Right forelimb (tissue), 1 donor: Measurements from ENCODE around the gene TNN.

Experiments
- DNase-seq: peaks from one replicate; pipeline ENCODE4 v3.0.0-alpha.2; 2018

The TNN gene

DNA sequence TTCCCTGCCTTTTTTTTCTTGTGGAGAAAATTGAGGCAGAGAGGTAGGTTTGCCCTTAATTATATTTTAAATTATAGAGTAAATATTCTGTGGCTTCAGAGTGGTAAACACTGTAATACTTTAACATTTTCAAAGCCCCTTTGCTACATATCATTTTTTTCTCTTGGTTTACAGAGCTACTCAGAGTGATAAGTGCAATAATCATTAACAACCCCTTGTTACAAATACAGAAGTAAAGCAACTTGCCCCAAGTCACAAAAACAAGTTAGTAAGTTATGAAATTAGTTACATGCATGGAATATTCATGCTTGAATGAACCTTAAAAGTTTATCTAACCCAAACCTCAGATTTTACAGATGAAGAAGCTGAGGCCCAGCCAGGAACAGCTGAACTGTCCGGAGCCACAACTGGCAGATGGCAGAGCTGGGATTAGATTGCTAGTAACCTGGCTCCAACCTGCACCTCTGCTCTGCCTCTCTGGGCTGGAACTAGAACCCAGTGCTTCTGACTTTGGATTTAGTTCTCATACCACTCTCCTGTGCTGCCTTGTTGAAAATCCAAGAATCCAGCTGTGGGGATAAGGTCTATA, 48.7 kb downstream of the TNN start:
- DNase-seq, result no peak

DNA sequence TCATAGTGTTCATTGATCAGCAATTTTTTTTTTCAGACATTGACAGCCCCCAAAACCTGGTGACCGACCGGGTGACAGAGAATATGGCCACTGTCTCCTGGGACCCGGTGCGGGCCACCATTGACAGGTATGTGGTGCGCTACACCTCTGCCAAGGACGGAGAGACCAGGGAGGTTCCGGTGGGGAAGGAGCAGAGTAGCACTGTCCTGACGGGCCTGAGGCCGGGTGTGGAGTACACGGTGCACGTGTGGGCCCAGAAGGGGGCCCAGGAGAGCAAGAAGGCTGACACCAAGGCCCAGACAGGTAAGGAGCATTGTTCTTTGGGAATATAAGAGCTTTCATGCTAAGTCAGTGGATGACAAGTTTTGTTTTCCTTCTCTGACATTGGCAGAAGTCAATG, 49.3 kb downstream of the TNN start:
- no peak for DNase-seq

DNA sequence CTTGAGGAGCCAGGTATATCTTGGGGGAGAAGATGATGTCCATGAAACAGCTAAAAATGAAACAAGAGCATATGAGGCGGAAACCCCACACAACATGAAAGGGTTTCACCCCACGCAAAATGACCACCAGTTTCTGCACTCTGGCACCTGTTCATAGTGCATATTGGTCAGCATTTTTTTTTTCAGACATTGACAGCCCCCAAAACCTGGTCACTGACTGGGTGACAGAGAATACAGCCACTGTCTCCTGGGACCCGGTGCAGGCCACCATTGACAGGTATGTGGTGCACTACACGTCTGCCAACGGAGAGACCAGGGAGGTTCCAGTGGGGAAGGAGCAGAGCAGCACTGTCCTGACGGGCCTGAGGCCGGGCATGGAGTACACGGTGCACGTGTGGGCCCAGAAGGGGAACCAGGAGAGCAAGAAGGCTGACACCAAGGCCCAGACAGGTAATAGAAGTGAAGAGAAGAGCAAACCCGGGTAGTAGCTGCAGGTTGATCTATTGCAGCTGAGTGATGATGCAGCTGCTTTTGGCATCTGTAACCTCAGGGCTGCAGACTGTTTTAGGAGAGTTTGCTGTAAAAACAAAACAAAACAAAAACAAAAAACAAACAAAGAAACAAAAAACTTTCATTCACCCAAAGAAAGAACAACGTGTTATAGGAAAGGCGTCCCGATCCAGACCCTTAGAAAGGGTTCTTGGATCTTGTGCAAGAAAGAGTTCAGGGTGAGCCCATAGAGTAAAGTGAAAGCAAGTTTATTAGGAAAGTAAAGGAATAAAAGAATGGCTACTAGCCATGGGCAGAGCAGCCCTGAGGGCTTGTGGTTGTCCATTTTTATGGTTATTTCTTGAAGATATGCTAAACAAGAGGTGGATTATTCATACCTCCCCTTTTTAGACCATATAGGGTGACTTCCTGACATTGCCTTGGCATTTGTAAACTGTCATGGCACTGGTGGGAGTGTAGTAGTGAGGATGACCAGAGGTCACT, 51.0 kb downstream of the TNN start:
- no peak for DNase-seq

DNA sequence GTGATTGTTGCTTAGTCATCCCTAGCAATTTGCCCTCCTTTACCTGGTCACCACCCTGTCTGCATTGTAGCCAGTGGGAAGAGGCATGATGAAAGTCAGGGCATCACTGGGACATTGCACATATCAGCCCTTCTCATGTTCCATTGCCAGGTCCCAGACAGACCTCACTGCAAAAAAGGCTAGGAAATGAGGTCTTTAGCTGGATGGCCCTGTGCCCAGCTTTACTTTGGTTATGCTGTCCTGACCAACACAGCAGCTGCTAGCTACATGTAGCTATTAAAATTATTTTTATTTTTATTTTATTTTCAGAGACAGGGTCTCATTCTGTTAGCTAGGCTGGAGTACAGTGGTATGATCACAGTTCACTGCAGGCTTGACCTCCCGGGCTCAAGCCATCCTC, 52.9 kb downstream of the TNN start:
- DNase-seq, result no peak

DNA sequence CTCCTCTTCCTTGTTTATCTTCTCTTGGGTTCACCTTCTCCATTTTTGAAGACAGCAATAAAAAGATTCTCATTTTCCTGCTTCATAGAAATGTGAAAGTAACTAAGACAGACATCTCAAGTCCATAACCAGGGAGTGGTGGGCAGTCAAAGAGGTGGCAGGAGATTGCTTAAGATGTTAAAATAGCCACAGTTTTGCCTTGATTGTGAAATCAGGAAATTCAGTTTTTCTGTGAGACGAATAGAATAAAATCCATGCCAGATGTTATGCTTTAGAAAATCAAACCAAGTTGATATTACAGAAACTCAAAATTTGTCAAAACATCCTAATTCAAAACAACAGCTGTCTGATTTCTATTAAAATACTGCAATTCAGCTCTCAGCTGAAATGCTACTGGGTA, 57.2 kb downstream of the TNN start:
- DNase-seq, result no peak

DNA sequence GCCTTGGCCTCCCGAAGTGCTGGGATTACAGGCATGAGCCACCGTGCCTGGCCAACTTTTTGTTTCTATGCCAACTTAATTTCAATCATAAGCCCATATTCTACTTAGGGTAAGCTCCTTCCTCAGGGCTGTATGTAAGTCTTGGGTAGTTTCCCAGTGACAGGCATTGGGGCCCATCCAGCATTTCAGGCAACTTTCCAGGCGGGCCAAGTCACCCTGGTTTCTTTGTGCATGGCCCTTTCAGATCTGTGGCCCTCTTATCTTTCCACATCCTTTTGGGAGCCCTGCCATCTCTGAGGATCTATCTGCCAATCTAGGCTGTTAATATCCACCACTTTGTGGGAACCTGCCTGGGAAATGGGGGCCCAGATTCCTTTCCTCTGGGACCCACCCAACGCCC, 58.7 kb downstream of the TNN start:
- peak; percentile 7 for DNase-seq

DNA sequence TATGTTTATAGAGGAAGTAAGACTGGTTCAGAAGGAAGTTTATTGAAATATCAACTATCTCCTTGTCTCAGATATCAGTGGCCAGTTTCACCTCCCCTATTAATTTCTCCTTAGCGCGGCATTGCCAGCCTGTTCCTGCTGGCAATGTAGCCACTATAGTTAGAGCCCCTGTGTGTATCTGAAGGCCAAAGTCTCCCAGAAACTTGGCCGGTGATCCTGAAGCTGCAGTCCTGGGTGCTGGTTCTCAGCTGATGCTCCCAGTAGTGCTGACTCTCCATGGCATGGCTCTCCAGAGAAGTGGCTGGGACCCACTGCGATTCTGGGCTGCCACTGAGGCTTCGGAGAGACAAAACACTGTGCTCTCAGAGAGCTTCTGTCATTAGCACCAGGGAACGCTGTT, 59.9 kb downstream of the TNN start:
- DNase-seq, result peak; percentile 18

DNA sequence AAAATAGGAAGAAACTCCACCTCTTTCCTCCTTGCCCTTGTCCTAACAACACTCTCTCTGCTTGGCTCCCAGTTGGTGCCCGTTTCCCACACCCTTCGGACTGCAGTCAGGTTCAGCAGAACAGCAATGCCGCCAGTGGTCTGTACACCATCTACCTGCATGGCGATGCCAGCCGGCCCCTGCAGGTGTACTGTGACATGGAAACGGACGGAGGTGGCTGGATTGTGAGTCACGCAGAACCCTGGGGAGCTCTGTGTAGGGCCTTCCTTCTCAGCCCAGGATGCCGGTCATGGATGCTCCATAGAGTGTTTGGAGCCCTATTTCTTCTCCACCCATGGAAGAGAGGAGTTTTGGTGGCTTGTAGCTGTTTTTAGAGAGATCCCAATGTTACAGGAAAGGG, 60.9 kb downstream of the TNN start:
- DNase-seq, result peak; percentile 12

DNA sequence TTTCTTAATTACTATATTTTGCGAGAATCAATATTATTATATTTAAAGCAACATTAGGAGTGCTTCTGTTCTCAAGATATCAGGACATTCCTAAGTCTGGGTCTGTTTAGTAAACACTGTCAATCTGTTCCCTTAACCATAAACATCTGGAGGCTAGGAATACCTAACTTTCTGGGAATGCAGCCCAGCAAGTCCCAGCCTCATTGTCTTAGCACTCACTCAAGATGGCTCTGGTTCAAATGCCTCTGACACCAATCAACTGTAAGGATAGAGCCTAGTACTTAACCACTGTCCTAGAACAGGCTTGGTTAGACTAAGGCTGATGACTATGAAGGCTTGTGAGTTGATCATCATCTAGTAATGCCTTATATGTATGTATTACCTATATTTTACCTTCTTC, 61.5 kb downstream of the TNN start:
- DNase-seq, result peak; percentile 48

DNA sequence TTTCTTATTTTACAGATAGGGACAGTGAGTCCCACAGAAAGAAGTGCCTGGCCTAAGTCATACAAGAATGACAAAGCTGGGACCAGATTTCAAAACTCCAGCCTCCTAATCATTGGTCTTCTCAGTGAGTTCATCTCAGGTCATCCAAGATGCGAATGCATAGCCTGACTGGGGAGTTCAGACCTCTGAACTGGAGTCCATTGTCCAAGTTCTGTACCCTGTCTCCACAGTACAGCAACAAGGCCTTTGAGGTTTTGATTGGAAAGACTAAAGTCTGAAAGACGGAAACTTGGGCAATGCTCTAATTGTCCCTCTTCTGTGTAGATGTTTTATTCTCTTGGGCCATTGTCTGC, 62.0 kb downstream of the TNN start:
- DNase-seq, result peak; percentile 11

DNA sequence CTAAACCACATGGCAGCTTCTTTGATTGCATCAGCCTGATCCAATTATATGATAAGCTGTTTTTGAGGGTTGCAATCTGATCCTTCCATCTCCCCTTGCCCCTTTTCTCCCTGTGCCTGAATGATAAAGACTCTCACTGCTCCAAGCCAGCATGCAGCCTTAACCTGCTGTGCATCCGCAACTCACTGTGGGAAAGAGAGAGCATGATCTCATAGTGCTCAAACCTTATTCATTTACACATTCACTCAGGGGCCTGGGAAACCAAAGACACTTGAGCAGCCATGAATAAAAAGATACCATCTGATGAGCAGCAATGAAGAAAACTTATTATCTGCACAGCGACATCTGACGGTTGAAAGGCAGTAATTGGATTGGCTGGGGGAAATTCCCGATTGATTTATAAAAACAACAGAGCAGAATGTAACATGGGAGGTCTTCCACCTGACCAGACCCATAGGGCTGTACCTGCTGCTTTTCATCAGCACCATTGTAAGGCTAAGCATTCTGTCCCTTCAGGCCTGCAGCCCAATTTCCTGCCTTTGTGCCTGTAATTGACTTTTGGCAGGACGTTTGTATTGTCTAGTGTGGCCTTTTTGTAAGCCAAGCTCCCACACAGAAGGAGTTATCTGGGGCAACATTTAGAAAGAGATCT, 62.5 kb downstream of the TNN start:
- DNase-seq, result peak; percentile 41

DNA sequence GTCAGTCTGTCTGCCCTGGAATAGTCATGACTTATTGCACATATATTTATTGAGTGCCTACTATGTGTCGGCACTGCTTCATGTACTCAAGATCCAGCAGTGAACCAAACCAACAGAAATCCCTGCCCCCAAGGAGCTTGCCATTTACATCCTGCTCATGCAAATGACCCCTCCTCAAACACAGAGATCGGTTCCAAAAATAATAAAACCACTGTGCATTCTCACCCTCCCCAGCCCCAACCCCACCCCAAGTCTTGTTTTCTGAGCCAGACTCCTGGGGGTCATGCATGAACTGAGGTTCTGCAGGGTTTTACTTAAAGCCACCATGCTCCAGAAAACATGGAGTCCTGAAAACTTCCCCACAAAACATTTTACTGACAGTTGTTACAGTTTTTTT, 63.0 kb downstream of the TNN start:
- peak; percentile 19 for DNase-seq

DNA sequence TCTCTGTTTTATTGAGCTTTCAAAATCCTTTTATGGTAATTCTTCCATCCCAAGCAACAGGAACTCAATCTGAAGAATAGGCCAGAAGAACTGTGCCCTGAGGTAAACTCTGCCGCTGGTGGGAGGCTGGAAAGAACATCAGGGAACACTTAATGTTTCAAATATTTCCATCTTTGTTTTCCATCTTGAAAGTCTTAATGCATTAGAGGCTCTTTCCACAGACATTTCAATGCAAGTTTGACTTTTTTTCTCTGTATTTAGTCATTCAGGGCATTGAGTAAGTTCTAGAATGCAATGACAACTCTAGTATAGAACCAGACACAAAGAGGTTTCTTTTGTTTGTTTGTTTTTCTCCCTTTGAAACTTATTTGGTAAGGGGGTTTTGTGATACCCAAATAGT, 63.5 kb downstream of the TNN start:
- no peak for DNase-seq

DNA sequence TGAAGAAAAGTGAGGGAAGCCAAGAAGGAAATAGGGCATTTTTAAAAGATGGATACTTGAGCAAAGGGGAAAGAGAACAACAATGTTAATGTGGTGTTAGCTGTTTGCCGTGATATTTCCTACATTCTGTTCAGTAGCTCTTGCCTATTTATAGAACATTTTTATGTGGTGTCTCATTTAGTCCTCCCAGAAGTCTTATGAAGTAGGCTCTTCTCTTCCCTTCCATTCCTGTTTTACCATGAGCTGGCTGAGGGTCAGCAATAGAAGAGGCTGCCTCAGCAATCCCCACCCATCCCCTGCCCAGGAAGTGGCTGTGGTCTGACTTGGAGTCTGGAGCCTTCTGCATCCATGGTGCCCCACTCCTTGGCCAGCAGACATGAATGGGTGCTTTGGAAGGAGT, 64.8 kb downstream of the TNN start:
- DNase-seq, result peak; percentile 43

DNA sequence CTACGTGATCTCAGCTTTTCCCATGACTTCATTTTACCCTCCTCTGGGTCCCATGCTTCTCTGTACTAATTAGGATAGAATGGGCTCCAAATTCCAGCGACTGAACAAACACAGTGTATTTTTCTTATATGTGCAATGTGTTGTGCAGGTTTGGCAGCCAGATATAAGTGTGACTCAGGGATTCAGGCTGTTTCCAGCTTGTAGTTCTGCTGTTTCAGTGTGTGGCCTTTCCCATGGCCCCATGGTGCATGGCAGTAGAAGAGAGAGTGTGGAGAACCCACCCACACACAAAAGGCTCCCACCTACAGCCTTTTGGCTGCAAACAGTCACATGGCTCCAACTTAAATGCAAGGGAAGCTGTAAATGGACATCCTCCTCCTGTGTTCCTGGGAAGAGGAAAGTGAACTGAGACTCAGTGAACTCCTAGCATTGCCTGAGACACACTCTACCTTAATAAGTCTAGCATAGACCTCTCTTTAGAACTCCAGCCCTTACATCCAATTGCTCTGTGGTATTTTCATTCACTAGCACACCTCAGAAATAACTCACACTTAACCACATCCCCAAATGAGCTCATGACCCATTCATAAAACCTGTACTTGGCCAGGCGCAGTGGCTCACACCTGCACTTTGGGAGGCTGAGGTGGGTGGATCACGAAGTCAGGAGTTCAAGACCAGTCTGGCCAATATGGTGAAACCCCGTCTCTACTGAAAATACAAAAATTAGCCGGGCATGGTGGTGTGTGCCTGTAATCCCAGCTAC, 66.2 kb downstream of the TNN start:
- DNase-seq, result peak; percentile 35

DNA sequence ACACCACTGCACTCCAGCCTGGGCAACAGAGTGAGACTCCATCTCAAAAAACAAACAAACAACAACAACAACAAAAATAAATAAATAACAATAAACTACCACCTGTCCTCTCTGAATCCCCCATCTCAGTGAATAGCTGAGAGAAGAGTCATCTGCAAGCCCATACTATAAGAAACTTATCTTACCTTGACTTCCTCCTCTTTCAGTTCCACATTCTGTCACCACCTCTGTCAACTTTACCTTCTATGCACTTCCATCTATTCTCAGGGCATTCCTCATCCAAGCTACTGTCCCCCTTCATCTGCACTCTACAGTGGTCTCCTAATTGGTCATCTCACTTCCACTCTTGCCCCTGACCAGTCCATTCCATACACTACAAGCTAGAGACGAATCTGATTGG, 66.9 kb downstream of the TNN start:
- DNase-seq, result peak; percentile 1

DNA sequence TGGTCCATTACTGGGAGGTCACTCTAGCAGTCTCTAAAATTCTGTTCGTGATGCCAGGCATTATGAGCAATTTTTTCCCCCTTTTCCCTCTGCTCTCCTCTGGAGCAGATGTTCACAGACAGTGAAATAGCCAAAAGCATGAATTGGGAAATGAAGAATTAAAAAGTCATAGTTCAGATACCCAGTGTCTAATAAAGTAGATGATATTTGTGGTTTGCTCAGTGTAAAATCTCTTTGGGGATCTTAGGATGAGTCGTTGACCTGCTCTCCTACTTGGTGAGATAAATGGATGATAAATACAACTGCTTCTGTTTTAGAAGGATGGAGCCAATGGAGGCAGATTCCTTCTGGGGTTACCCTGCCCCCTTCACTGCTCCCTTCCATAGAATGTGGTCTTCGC, 68.6 kb downstream of the TNN start:
- no peak for DNase-seq

DNA sequence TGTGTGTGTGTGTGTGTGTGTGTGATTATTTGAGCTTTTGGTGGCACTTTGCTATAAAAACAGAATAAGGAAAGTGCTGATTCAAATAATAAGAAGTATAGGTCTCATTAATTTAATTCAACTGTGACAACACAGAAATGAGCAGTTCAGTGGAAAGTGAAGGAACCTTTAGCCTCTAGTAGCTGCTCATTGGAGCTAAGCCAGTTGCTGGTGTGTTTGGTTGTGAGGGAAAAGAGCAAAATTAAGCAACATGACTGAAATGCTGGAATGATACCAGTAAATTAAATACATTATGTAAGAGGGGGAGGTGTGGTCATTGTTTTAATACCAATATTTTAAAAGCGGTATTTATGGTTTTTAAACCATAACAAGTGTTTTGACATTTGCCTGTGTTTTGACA, 69.7 kb downstream of the TNN start:
- no peak for DNase-seq

DNA sequence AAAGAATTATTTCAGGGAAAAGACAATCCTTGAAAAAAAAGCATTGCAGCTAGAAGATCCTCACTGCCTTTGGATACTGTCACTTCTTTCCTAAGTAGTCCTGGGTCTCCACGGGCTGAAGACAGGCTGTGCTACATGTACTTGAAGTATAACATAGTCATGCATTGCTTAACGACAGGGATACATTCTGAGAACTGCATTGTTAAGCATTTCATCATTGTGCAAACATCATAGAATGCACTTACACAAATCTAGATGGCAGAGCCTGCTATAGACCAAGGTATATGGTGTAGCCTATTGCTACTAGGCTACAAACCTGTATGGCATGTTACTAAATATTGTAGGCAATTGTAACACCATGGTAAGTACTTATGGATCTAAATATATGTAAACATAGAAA, 70.9 kb downstream of the TNN start:
- DNase-seq, result no peak

DNA sequence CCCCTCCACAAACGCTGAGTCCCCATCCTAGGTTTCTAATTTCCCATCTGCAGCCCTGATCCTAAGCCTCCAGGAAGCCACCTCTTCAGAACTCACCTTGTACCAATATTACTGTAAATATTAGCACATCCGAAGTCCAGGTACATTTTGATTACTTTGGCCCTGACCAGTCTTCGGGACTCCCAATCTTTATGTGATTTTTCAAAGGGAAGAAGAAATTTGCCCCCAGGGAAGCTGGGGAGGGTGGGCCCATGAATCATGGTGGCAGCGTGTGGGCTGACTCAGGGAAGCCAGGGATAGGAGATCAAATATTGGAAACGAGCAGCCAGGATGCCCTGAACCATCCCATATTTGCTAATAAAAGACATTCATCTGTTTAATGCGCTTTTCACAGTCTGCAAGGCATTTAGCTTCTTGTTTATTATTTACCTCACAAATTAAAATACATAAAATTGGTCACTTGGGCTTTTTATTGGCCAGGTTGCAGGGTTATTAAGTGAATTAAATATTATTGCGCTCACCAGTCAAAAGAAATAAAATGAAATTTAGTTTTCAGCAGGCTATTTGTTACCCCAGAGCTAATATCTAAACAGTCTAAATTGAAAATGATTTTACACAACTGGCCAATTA, 78.4 kb downstream of the TNN start:
- DNase-seq, result no peak

DNA sequence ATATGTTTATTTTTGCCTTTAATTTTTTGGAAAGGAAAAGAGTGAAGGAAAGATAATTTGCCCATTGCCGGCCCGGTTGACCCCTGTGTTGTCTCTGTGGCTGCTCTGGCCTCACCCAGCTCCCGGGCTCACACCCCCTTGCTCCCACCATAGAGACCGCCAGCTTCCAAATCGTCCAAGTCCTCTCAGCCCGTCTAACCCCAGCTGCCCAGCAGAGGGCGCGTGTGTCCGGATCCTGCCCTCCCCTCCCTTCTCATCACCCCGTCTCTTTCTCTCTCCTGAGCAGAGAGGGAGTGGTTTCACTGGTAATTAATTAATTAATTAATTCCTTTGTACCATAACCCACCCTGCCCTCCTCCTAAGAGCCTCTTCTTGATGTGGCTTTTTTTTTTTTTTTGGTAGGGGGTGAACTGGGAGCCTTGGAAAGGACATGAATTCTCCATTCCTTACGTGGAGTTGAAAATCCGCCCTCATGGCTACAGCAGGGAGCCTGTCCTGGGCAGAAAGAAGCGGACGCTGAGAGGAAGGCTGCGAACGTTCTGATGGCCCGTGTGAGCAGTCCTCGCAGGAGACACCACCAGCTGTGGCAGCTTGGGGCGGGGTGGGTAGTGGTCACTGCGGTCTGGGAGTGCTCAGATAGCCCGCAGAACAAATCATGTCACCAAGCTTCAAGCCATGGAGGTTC, 79.0 kb downstream of the TNN start:
- DNase-seq, result peak; percentile 82

DNA sequence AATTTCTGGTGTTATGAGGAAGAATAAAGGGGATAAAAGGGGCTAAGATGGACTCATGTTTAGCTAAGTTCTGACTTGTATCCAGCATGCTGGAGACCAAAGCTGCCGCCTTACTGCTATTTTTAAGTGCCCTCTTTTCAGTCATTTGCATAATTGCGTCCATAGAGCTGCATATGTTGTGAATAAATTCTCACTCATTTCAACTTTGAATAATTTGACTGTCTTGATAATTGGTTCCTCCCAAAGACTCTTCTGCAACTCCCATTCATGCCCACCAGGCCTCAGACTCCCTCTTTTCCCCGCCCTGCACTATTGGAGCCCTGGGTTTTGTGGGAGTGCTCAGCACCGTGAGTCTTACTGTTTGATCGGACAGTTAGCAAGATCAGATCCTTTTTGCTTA, 79.9 kb downstream of the TNN start:
- no peak for DNase-seq
